Measurements from ENCODE around the gene WFIKKN2.

GRCh38 chr17:50884439-50885311 lies 49.3 kb downstream of the WFIKKN2 start:
- no peak for TF ChIP-seq EZH2 (IDR thresholded peaks at IDR 0.05; ENCODE audit: borderline replicate concordance, low read length)
- TF ChIP-seq, protein P1, sequence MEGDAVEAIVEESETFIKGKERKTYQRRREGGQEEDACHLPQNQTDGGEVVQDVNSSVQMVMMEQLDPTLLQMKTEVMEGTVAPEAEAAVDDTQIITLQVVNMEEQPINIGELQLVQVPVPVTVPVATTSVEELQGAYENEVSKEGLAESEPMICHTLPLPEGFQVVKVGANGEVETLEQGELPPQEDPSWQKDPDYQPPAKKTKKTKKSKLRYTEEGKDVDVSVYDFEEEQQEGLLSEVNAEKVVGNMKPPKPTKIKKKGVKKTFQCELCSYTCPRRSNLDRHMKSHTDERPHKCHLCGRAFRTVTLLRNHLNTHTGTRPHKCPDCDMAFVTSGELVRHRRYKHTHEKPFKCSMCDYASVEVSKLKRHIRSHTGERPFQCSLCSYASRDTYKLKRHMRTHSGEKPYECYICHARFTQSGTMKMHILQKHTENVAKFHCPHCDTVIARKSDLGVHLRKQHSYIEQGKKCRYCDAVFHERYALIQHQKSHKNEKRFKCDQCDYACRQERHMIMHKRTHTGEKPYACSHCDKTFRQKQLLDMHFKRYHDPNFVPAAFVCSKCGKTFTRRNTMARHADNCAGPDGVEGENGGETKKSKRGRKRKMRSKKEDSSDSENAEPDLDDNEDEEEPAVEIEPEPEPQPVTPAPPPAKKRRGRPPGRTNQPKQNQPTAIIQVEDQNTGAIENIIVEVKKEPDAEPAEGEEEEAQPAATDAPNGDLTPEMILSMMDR (IDR thresholded peaks at IDR 0.05; ENCODE audit: low read length), result no peak

All from OCI-LY1 (cell line).